Nephron (organoid): ENCODE measurements around the gene PACS2.

Experiments
- H3K27ac Mint-ChIP-seq, 3 experiments: 2 replicates each; pipeline ENCODE4 v1.8.0; 2020; ENCODE audit warnings: mixed read lengths in 3 of 3, mild to moderate bottlenecking in 2 of 3, moderate library complexity in 1 of 3
- H3K27me3 Mint-ChIP-seq: 2 replicates; pipeline ENCODE4 v1.8.0; 2021; ENCODE audit warnings: low read depth, mild to moderate bottlenecking, moderate library complexity, mixed read lengths
- H3K36me3 Mint-ChIP-seq: 2 replicates; pipeline ENCODE4 v1.8.0; 2020; ENCODE audit warnings: low read depth, mixed read lengths
- H3K4me1 Mint-ChIP-seq: 2 replicates; pipeline ENCODE4 v1.8.0; 2020; ENCODE audit warnings: mixed read lengths
- H3K4me3 Mint-ChIP-seq, 3 experiments: 2 replicates each; pipeline ENCODE4 v1.8.0; 2020; ENCODE audit warnings: mild to moderate bottlenecking in 3 of 3, mixed read lengths in 3 of 3, moderate library complexity in 2 of 3
- H3K9me3 Mint-ChIP-seq: 2 replicates; pipeline ENCODE4 v1.8.0; 2020; ENCODE audit warnings: mixed read lengths
- TF ChIP-seq, protein P1 (sequence below), 3 experiments: fragments of 200-600 bp; sonication (generic); IDR thresholded peaks; one replicate each; pipeline ENCODE4 v1.5.0; 2021; ENCODE audit warnings: antibody characterized with exemption in 3 of 3; ENCODE audit not compliant: unreplicated experiment in 3 of 3

PACS2 gene

DNA sequence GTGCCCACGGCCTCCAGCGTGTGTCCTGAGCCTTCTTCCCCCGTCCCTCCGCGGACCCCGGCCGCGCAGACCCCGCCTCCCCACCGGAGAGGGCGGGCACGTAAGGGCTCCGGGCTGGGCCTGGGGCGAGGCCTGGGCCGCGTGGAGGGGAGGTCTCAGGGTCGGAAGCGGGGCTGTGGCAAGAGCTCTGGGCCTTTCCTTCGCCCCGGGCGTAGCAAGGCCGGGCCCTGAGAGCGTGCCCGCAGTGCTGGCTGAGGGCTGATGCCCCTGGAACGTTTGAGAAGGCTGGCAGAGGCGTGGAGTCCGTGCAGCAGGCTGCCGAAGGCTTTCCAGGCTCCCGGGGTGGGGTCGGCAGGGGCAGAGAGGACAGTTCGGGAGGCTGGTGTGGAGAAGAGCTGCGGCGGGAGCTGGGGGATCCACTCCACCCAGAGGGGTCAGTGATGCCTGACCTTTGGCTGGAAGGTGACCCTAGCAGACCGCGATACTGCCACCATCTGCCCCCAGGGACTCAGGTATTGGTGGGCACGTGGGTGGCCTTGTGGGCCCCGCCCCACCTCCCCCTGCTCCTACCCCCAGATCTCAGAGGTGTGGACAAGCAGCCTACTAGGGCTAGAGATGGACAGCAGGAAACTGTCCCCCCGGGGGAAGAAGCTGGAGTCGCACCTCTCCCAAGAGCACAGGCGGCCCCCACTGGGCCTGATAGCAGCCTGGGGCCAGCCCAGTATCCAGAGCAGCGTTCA is 84.3 kb downstream of the PACS2 start:
- no peaks in the 10 kb centered on the region for H3K4me1 Mint-ChIP-seq
- H3K27me3 Mint-ChIP-seq, result peaks cover 4% of the 10 kb centered on the region
- peaks cover 45% of the 10 kb centered on the region for H3K36me3 Mint-ChIP-seq
- H3K27ac Mint-ChIP-seq, result peak overlapping the region in 2 of 3 experiments; percentile 17 to 86
- TF ChIP-seq, protein P1, sequence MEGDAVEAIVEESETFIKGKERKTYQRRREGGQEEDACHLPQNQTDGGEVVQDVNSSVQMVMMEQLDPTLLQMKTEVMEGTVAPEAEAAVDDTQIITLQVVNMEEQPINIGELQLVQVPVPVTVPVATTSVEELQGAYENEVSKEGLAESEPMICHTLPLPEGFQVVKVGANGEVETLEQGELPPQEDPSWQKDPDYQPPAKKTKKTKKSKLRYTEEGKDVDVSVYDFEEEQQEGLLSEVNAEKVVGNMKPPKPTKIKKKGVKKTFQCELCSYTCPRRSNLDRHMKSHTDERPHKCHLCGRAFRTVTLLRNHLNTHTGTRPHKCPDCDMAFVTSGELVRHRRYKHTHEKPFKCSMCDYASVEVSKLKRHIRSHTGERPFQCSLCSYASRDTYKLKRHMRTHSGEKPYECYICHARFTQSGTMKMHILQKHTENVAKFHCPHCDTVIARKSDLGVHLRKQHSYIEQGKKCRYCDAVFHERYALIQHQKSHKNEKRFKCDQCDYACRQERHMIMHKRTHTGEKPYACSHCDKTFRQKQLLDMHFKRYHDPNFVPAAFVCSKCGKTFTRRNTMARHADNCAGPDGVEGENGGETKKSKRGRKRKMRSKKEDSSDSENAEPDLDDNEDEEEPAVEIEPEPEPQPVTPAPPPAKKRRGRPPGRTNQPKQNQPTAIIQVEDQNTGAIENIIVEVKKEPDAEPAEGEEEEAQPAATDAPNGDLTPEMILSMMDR (IDR thresholded peaks at IDR 0.05; ENCODE audit: unreplicated experiment in 3 of 3), result no peak
- peak overlapping the region; percentile 83 to 86 (median 85) for H3K4me3 Mint-ChIP-seq
- peaks cover 22% of the 10 kb centered on the region for H3K9me3 Mint-ChIP-seq

DNA sequence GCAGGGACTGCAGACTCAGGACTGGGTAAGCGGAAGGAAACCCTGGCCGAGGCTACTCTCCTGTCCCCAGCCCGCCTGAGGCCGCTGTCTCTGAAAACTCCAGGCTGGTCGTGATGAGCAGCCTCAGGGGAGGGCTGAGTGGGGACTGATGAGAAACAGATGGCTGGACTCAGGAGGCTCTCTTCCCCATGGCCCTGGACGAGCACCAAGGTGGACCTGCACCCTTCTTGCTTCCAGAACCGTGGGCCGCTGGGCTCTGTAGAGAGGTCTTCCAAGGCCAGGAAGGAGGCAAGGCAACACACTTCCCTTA is 84.9 kb downstream of the PACS2 start:
- Mint-ChIP-seq H3K9me3 (peaks cover 27% of the 10 kb centered on the region), H3K27ac (no peak overlapping the region), H3K27me3 (peaks cover 6% of the 10 kb centered on the region), H3K36me3 (peaks cover 45% of the 10 kb centered on the region), H3K4me1 (no peaks in the 10 kb centered on the region), H3K4me3 (peak overlapping the region; percentile 34 to 86 (median 63))
- TF ChIP-seq, protein P1 (IDR thresholded peaks at IDR 0.05; ENCODE audit: unreplicated experiment in 3 of 3), result no peak

DNA sequence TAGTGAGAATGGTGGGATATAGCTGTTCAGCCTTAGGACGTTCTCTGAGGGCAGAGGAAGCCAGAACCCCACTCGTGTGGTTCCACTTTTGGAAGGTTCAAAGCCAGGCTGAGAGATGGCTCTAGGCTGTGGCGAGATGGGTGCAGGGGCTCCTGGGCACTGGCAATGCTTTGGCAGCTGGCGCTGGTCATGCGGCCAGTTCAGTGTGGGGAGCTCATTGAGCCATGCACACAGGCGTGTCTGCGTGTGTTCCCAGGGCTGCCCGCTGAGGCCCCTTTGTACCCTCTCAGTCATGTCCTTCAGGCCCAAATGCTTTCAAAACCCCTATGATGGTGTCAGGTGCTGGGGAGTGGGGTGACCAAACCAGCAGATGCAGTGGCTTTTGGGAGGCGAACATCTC is 85.5 kb downstream of the PACS2 start:
- peak overlapping the region; percentile 34 to 86 (median 63) for H3K4me3 Mint-ChIP-seq
- TF ChIP-seq, protein P1 (IDR thresholded peaks at IDR 0.05; ENCODE audit: unreplicated experiment in 3 of 3), result no peak
- H3K27ac Mint-ChIP-seq, result no peak overlapping the region
- H3K4me1 Mint-ChIP-seq, result no peaks in the 10 kb centered on the region
- peaks cover 28% of the 10 kb centered on the region for H3K9me3 Mint-ChIP-seq
- H3K36me3 Mint-ChIP-seq, result peaks cover 45% of the 10 kb centered on the region
- peaks cover 8% of the 10 kb centered on the region for H3K27me3 Mint-ChIP-seq

DNA sequence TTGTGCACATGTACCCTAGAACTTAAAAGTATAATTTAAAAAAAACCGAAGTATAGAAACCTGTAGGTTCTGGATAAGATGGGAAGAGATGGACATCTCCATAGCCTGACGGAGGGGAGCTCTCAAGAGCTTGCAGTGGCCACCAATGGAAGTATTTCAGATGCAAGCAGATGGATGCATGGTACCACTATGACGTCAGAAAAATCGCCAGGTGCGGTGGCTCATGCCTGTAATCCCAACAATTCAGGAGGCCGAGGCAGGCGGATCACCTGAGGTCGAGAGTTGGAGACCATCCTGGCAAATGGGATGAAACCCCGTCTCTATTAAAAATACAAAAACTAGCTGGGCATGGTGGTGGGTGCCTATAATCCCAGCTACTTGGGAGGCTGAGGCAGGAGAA is 87.2 kb downstream of the PACS2 start:
- Mint-ChIP-seq H3K27me3 (peaks cover 8% of the 10 kb centered on the region), H3K4me3 (peak overlapping the region in 1 of 3 experiments; percentile 56), H3K27ac (no peak overlapping the region), H3K9me3 (peaks cover 32% of the 10 kb centered on the region), H3K4me1 (no peaks in the 10 kb centered on the region), H3K36me3 (peaks cover 45% of the 10 kb centered on the region)
- TF ChIP-seq, protein P1 (IDR thresholded peaks at IDR 0.05; ENCODE audit: unreplicated experiment in 3 of 3), result no peak

DNA sequence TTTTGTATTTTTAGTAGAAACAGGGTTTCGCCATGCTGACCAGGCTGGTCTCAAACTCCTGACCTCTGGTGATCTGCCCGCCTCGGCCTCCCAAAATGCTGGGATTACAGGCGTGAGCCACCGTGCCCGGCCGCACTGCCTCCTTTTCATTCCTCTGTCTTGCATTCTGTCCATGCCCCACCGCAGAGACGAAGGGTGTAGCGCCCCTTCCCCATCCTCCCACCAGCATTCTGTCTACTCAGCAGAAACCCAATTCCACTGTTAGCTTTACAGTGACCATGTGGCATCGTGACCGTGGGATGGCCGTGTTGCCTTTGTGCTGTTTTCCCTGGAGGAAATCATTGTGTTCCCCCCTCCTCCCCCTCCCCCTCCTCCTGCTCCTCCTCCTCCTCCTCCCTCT is 94.0 kb downstream of the PACS2 start:
- H3K4me3 Mint-ChIP-seq, result peak overlapping the region in 1 of 3 experiments; percentile 14
- TF ChIP-seq, protein P1 (IDR thresholded peaks at IDR 0.05; ENCODE audit: unreplicated experiment in 3 of 3), result no peak

DNA sequence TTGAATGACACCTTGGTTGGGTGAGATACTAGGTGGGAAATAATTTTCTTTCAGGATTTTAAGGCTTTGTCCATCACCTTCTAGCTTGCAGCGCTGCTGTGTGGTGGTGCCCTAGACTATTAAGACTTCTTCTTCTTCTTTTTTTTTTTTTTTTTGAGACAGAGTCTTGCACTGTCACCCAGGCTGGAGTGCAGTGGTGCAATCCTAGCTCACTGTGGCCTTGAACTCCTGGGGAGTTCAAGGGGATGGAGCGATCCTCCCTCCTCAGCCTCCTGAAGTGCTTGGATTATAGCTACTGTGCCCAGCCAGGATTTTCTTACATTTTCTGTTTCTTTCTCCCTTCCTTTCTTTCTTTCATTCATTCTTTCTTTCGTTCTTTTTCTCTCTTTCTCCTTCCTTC is 94.8 kb downstream of the PACS2 start:
- no peaks in the 10 kb centered on the region for H3K4me1 Mint-ChIP-seq
- peaks cover 5% of the 10 kb centered on the region for H3K9me3 Mint-ChIP-seq
- H3K27me3 Mint-ChIP-seq, result peaks cover 42% of the 10 kb centered on the region
- TF ChIP-seq, protein P1 (IDR thresholded peaks at IDR 0.05; ENCODE audit: unreplicated experiment in 3 of 3), result no peak
- H3K36me3 Mint-ChIP-seq, result no peaks in the 10 kb centered on the region
- H3K4me3 Mint-ChIP-seq, result no peak overlapping the region
- H3K27ac Mint-ChIP-seq, result no peak overlapping the region

More for the DNA sequence above, 94.0 kb downstream of the PACS2 start:
- Mint-ChIP-seq H3K27ac (no peak overlapping the region), H3K9me3 (peaks cover 10% of the 10 kb centered on the region), H3K36me3 (no peaks in the 10 kb centered on the region), H3K4me1 (no peaks in the 10 kb centered on the region), H3K27me3 (peaks cover 44% of the 10 kb centered on the region)
